IPS-15b (cell line): Measurements from ENCODE around the gene ITGB5.
A peak's percentile ranks its signal among the peaks of the same experiment; 100 is the strongest.
"Not testable (repeated sequence)": the region's sequence is repeated elsewhere in the genome, so short reads cannot be mapped to it uniquely, and the experiment has no call there.

ENCODE experiments used
- H3K27me3 ChIP-seq: one replicate; pipeline ENCODE4 v1.6.1; 2013; ENCODE audit warnings: low read length; ENCODE audit not compliant: control insufficient read depth, insufficient read depth
- H3K36me3 ChIP-seq: one replicate; pipeline ENCODE4 v1.6.1; 2013; ENCODE audit warnings: low read length; ENCODE audit not compliant: control insufficient read depth, insufficient read depth
- H3K4me1 ChIP-seq: one replicate; pipeline ENCODE4 v1.6.1; 2013; ENCODE audit warnings: mild to moderate bottlenecking, low read length; ENCODE audit not compliant: control insufficient read depth, insufficient read depth
- H3K4me3 ChIP-seq: one replicate; pipeline ENCODE4 v1.5.1; 2013; ENCODE audit warnings: low read depth, low read length
- H3K9ac ChIP-seq: one replicate; pipeline ENCODE4 v1.6.1; 2013; ENCODE audit warnings: low read depth, mild to moderate bottlenecking, low read length
- H3K9me3 ChIP-seq: one replicate; pipeline ENCODE4 v1.6.1; 2013; ENCODE audit warnings: mild to moderate bottlenecking, low read length; ENCODE audit not compliant: control insufficient read depth, insufficient read depth

The ITGB5 gene

DNA sequence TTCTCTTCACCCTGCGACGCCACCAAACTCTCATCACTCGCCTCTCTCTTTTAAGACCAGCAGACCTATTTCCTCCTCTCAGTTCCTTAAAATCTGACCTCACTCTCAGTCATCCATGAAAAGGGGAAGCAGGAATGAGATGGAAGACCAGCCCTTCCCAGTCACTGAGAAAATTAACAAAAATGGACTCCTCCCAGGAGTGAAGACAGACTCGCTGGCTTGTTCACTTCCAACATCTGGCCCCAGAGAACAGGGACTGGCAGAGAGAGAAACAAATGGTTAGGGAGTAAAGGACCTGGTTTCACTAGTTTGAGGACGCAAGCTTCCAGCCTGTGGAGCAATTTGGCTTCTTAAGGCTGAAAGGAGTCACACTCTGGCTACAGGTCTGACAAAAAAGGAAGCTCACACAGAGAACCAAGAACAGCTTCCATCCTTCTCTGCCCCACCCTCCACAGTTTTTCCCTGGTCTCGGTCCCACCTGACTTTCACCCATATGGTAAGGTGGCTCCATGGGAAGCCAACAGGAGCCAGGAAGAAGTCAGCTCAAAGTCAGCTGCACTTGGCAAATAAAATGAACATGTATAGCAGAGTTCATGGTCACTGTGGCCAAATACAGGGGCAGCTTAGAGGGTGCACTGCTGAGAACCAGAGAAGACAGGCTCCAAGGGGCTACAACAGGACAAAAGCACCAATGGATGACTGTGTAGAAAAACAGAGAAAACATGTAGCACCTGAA is 57.2 kb downstream of the ITGB5 start:
- no peaks in the 10 kb centered on the region for H3K27me3 ChIP-seq
- no peak overlapping the region for H3K9ac ChIP-seq
- H3K4me1 ChIP-seq: peaks cover 40% of the 10 kb centered on the region
- H3K36me3 ChIP-seq: no peaks in the 10 kb centered on the region
- no peaks in the 10 kb centered on the region for H3K9me3 ChIP-seq
- no peak overlapping the region for H3K4me3 ChIP-seq

GRCh38 chr3:124829178-124829818 is 57.9 kb downstream of the ITGB5 start:
- H3K36me3 ChIP-seq: no peaks in the 10 kb centered on the region
- H3K4me3 ChIP-seq: no peak overlapping the region
- no peaks in the 10 kb centered on the region for H3K9me3 ChIP-seq
- H3K4me1 ChIP-seq: peaks cover 39% of the 10 kb centered on the region
- no peak overlapping the region for H3K9ac ChIP-seq
- H3K27me3 ChIP-seq: no peaks in the 10 kb centered on the region

- H3K27me3 ChIP-seq, H3K36me3 ChIP-seq, H3K4me3 ChIP-seq, H3K9ac ChIP-seq, H3K9me3 ChIP-seq: not testable (repeated sequence)
- peaks cover 39% of the 10 kb centered on the region for H3K4me1 ChIP-seq
These were observed 59.5 kb downstream of the ITGB5 start for GRCh38 chr3:124827476-124828206.

DNA sequence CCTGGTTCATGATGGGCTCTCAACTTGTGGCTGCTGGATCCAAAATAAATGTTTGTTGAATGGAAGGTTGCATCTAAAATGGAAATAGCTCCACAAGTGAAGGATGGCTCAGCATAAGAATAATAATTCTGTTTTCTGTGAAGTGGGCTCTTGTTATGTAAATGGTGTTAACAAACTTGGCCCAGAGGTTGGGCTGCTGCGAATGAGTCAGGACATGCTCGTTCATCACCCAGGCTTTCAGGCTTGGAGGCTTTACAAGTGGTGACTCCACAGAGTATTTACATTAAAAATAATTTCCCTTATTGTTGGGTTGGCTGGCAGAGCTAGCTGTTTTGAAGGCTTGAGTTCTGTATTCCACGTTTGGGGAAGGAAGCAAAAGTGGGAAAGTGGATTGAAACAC is 60.5 kb downstream of the ITGB5 start:
- Histone ChIP-seq H3K27me3 (no peaks in the 10 kb centered on the region), H3K36me3 (no peaks in the 10 kb centered on the region), H3K9me3 (no peaks in the 10 kb centered on the region), H3K4me3 (no peak overlapping the region), H3K4me1 (peaks cover 41% of the 10 kb centered on the region), H3K9ac (peak overlapping the region; percentile 50)

- no peaks in the 10 kb centered on the region for H3K9me3 ChIP-seq
- H3K4me3 ChIP-seq: no peak overlapping the region
- no peaks in the 10 kb centered on the region for H3K36me3 ChIP-seq
- H3K27me3 ChIP-seq: no peaks in the 10 kb centered on the region
- H3K4me1 ChIP-seq: peaks cover 34% of the 10 kb centered on the region
- no peak overlapping the region for H3K9ac ChIP-seq
These were observed 62.8 kb downstream of the ITGB5 start for GRCh38 chr3:124824286-124824915.

GRCh38 chr3:124823648-124824047 is 63.5 kb downstream of the ITGB5 start:
- H3K27me3 ChIP-seq: no peaks in the 10 kb centered on the region
- H3K9ac ChIP-seq: no peak overlapping the region
- H3K36me3 ChIP-seq: no peaks in the 10 kb centered on the region
- no peak overlapping the region for H3K4me3 ChIP-seq
- peaks cover 28% of the 10 kb centered on the region for H3K4me1 ChIP-seq
- H3K9me3 ChIP-seq: no peaks in the 10 kb centered on the region

DNA sequence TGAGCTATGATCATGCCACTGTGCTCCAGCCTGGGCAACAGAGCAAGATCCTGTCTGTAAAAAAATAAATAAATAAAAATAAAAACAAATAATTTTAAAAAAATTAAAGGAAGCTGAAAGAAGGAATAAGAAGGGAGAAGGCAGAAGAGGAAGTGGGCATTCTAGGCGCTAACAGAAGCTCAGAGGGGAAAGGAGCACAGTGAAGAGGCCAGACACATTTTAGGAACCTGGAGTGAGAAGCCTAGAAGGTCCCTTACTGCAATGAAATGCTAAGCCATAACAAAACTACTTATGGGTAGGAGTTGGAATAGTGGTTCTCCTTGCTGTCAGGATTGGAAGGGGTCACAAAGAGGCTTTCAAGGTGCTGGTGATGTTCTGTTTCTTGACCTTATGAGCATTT is 64.0 kb downstream of the ITGB5 start:
- H3K27me3 ChIP-seq: no peaks in the 10 kb centered on the region
- no peaks in the 10 kb centered on the region for H3K9me3 ChIP-seq
- no peak overlapping the region for H3K4me3 ChIP-seq
- H3K9ac ChIP-seq: no peak overlapping the region
- H3K36me3 ChIP-seq: no peaks in the 10 kb centered on the region
- H3K4me1 ChIP-seq: peaks cover 24% of the 10 kb centered on the region

DNA sequence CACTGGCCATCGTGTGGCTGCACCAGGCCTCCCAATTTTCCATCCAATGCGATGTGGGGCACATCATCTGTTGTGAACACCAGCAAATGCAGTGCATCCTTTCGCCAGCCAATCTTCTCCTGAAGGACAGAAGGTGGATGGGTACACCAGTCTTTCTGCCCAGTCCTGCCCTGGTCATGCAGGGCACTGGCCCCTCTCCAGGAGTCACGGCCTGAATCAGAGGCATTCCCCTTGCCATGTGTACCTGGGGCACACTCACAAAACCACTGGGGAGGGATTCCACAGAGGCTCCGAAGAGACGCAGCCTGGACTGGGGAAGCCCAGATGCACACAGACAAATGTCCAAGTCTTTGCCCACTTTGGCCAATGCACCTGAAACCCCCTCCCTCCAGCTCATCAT is 65.8 kb downstream of the ITGB5 start:
- Histone ChIP-seq H3K9ac (no peak overlapping the region), H3K4me1 (peaks cover 12% of the 10 kb centered on the region), H3K27me3 (no peaks in the 10 kb centered on the region), H3K36me3 (peaks cover 6% of the 10 kb centered on the region), H3K4me3 (no peak overlapping the region), H3K9me3 (no peaks in the 10 kb centered on the region)

DNA sequence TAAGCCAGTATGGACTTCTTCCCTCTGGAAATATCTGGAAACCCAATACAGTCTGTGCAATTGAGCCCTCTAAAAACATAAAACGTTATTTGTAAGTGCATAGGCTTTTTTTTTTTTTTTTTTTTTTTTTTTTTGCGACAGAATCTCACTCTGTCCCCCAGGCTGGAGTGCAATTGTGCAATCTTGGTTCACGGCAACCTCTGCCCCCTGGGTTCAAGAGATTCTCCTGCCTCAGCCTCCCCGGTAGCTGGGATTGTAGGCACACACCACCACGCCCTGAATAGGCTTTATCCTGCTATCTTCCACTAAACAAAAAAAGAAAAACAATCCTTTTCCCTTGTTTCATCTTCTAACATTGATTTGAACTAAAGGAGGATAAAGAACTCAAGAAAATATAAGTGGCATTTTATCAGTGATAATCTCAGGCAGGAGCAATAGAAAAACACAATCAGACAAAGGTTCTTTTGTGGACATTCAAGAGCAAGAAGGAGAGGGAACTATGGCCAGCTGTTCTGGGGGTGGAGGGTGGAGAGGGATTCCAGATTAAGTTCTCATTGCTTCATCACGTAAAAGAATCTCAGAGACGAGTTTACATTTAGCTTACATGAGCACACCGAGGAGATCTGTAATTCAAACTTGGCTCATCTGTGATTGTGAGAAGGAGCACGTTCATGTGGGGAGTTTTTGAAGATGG is 68.6 kb downstream of the ITGB5 start:
- Histone ChIP-seq H3K4me1 (peaks cover 2% of the 10 kb centered on the region), H3K9ac (no peak overlapping the region), H3K4me3 (no peak overlapping the region), H3K9me3 (no peaks in the 10 kb centered on the region), H3K36me3 (peaks cover 15% of the 10 kb centered on the region), H3K27me3 (no peaks in the 10 kb centered on the region)

DNA sequence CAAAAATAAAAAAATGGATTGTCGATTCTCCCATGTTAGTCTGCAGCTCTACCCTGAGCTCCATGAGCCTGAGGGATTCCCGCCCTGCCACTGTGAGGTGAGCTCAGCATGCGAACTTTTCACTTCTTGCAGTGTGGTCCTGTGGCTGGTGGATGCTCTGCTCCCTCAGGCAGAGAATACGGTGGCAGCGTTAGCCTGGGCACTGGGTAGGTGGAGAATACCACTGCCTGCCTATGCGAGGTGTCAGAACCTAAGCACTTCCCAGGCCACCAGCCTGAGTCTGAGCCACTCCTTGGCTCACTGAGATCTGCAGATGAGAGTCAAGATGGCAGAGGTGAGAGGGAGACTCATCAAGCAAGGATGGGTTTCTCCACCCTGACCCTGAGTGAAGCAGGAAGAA is 70.1 kb downstream of the ITGB5 start:
- H3K4me1 ChIP-seq: no peaks in the 10 kb centered on the region
- no peak overlapping the region for H3K4me3 ChIP-seq
- no peaks in the 10 kb centered on the region for H3K27me3 ChIP-seq
- H3K36me3 ChIP-seq: peaks cover 15% of the 10 kb centered on the region
- H3K9me3 ChIP-seq: no peaks in the 10 kb centered on the region
- H3K9ac ChIP-seq: no peak overlapping the region

DNA sequence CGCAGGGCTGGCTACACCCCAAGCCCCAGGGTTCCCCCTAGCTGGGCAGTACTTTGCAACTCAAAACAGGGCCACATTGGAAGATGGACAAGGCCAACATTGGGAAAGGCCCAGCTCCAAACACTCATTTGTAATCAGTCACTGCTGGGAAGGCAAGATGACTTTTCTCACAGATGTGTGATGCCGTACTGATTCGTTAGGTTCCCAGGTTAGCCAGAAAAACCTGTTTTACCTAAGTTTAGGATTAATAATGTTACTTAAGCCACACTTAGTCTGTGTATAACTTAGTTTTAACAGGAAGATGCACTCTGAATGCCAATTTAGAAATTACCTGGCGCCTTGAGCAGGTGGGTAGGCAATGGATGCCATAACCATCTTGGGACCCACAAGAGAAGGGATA is 71.0 kb downstream of the ITGB5 start:
- no peaks in the 10 kb centered on the region for H3K4me1 ChIP-seq
- no peak overlapping the region for H3K4me3 ChIP-seq
- no peaks in the 10 kb centered on the region for H3K9me3 ChIP-seq
- no peaks in the 10 kb centered on the region for H3K27me3 ChIP-seq
- H3K36me3 ChIP-seq: peaks cover 15% of the 10 kb centered on the region
- H3K9ac ChIP-seq: no peak overlapping the region
